ENCODE data around the gene ANKRD42.
"Not testable (repeated sequence)": the region's sequence is repeated elsewhere in the genome, so short reads cannot be mapped to it uniquely, and the experiment has no call there.

Gene ANKRD42

DNA sequence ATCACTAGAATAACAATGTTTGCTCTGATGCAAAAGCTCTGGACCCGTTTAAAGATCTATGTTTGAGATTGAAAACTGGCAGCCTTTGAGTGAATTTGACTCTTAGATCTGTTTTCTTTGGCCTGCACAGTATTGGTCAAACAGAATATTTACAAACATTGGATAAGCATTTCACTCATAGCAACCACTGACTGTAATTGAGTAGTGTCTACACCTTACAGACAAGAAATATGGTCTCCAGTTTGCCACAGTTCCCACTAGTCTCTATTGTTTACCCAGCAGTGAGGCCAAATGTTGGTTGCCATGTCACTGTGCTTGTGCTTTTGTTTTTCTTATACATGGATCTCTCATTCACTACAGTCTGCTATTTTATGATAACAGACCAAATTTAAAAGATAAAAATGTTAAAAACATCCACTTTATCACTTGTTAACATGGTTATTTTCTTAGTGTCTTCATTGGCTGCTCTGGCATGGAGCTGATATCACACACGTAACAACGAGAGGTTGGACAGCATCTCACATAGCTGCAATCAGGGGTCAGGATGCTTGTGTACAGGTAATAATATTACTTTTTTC lies 12.2 kb downstream of the ANKRD42 start:
- TF ChIP-seq, protein P1, sequence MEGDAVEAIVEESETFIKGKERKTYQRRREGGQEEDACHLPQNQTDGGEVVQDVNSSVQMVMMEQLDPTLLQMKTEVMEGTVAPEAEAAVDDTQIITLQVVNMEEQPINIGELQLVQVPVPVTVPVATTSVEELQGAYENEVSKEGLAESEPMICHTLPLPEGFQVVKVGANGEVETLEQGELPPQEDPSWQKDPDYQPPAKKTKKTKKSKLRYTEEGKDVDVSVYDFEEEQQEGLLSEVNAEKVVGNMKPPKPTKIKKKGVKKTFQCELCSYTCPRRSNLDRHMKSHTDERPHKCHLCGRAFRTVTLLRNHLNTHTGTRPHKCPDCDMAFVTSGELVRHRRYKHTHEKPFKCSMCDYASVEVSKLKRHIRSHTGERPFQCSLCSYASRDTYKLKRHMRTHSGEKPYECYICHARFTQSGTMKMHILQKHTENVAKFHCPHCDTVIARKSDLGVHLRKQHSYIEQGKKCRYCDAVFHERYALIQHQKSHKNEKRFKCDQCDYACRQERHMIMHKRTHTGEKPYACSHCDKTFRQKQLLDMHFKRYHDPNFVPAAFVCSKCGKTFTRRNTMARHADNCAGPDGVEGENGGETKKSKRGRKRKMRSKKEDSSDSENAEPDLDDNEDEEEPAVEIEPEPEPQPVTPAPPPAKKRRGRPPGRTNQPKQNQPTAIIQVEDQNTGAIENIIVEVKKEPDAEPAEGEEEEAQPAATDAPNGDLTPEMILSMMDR (IDR thresholded peaks at IDR 0.05; ENCODE audit: low read depth, low read length, missing control alignments): no peak
- no peak overlapping the region for H3K4me3 ChIP-seq (replicated peaks; ENCODE audit: low read depth, low read length)
- no peak for DNase-seq (ENCODE audit: extremely low read depth, low read depth)

DNA sequence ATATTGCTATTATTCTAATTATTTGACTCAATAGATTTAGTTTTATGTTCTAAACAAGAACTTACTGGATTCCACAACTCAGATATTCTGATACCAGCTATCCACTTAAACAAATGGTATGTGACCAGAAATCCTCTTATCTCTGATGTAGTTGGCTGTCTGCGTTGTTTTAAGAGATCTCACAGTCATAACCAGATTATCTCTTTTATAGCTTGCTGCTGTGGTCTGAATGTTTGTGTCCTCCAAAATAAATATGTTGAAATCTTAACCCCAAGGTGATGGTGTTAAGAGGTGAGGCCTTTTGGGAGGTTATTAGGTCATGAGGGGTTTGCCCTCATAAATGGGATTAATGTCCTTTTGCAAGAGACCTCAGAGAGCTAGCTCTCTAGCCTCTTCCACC lies 12.7 kb downstream of the ANKRD42 start:
- no peak overlapping the region for H3K4me3 ChIP-seq (replicated peaks; ENCODE audit: low read depth, low read length)
- no peak for DNase-seq (ENCODE audit: extremely low read depth, low read depth)
- TF ChIP-seq, protein P1 (IDR thresholded peaks at IDR 0.05; ENCODE audit: low read depth, low read length, missing control alignments): no peak

DNA sequence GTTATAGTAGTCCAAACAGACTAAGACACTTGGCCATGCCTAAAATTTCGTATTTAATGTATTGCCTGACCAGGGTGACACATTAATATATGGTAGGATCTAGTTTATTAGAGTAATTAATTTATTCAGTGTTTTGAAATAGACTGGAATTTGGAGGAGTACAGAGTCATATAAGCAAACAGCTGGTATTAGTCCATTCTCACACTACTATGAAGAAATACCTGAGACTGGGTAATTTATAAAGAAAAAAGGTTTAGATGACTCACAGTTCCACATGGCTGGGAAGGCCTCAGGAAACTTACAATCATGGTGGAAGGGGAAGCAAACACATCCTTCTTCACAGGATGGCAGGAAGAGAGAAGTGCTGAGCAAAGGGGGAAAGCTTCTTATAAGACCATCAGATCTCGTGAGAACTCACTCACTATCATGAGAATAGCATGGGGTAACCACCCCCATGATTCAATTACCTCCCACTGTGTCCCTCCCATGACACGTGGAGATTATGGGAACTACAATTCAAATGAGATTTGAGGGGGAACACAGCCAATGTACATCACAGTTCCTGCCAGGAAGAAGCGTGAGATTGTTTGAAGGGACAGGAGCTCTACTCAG lies 13.4 kb downstream of the ANKRD42 start:
- not testable (repeated sequence) for DNase-seq (ENCODE audit: extremely low read depth, low read depth); H3K4me3 ChIP-seq (replicated peaks; ENCODE audit: low read depth, low read length)

DNA sequence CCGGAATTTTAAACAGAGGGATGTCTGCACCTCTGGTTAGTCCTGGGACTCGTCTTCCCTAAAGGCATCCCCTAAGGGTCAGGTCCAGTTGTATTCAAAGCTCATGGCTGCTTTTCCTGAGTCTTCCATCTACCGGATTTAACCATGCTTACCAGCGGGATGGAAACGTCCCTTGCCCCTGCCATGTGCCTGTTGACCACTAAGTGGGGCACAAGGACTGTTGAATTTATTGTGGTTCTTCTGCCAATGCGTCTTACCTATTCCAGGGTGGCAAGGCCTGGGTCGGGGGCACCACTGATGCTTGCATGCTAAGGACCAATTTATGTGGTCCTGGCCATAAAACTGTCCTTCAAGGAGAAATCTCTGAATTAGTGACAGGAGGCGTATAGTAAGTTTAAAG lies 25.6 kb downstream of the ANKRD42 start:
- TF ChIP-seq, protein P1 (IDR thresholded peaks at IDR 0.05; ENCODE audit: low read depth, low read length, missing control alignments): peak; percentile 36

DNA sequence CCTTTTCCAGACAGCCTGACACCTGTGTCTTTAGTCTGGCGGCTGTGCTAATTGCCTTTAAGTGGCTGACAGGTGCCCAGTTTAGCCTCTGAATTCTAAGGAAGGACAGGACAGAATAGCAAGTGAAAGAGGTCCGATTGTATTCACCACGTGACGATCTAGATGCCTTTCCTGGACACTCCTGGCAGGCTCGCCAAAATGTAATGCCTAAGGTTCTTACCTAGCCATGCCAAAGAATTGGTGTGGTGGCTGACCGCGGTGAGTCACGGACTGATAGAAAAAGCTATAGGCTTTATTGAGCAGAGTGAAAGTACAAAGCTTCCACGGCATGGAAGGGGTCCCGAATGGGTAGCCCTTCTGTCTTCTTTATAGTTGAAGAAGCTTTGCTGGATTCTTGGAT lies 26.7 kb downstream of the ANKRD42 start:
- TF ChIP-seq, protein P1 (IDR thresholded peaks at IDR 0.05; ENCODE audit: low read depth, low read length, missing control alignments): no peak
- no peak for DNase-seq (ENCODE audit: extremely low read depth, low read depth)
- no peak overlapping the region for H3K4me3 ChIP-seq (replicated peaks; ENCODE audit: low read depth, low read length)

More for the DNA sequence above, 25.6 kb downstream of the ANKRD42 start:
- no peak overlapping the region for H3K4me3 ChIP-seq (replicated peaks; ENCODE audit: low read depth, low read length)
- no peak for DNase-seq (ENCODE audit: extremely low read depth, low read depth)

DNA sequence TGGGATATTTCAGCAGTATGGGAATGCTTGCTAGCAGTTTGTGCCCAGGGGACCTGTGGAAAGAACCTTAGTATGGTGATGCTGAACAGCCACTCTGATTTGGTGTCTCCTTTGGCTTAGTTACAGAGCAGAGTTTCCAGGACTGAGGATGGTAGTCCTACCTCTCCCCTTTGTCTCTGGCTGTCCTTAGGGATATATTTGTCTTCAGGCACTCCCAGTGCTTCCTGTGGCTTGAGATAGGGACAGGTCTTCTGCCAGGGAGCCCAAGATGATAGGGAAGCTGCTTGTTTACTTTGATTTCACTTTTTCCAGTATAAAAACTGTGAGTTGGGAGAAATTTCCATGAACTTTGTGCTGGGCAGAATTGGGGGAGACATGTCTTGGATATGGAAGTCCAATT lies 28.2 kb downstream of the ANKRD42 start:
- H3K4me3 ChIP-seq (replicated peaks; ENCODE audit: low read depth, low read length): no peak overlapping the region
- TF ChIP-seq, protein P1 (IDR thresholded peaks at IDR 0.05; ENCODE audit: low read depth, low read length, missing control alignments): no peak
- DNase-seq (ENCODE audit: extremely low read depth, low read depth): no peak

DNA sequence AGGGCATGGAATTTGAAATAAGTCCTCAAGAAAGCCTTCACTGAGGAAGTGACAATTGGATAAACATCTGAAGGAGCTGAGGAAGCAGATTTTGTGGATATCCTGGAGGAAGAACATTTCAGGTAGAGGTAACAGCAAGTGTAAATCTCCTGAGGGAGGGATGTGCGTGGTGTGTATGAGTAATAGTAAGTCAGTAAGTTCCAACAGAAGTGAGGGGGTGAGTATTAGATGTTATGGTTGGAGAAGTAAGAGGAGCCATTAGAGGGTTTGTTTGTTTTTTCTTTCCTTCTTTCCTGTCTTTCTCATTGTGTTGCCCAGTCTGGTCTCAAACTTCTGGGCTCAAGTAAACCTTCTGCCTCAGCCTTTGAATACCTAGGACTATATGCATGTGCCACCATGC lies 29.0 kb downstream of the ANKRD42 start:
- TF ChIP-seq, protein P1 (IDR thresholded peaks at IDR 0.05; ENCODE audit: low read depth, low read length, missing control alignments): no peak
- no peak overlapping the region for H3K4me3 ChIP-seq (replicated peaks; ENCODE audit: low read depth, low read length)
- DNase-seq (ENCODE audit: extremely low read depth, low read depth): no peak
